ENCODE measurements around the gene STRN.
"Not testable (repeated sequence)": the region's sequence is repeated elsewhere in the genome, so short reads cannot be mapped to it uniquely, and the experiment has no call there.

Gene STRN

GRCh38 chr2:36906277-36906676, 60.1 kb downstream of the STRN start:
- TF ChIP-seq CTCF (IDR thresholded peaks at IDR 0.05; ENCODE audit: borderline replicate concordance, control extremely low read depth, extremely low read depth, insufficient read depth, missing control alignments), result no peak
- DNase-seq (ENCODE audit: low spot score), result no peak
- in situ Hi-C loops (cut with MboI; ENCODE audit: low sequenced_read_pairs, unreplicated experiment), result no loop called here

- in situ Hi-C loops (cut with MboI; ENCODE audit: low sequenced_read_pairs, unreplicated experiment), result no loop called here
- no peak for DNase-seq (ENCODE audit: low spot score)
- no peak for TF ChIP-seq CTCF (IDR thresholded peaks at IDR 0.05; ENCODE audit: borderline replicate concordance, control extremely low read depth, extremely low read depth, insufficient read depth, missing control alignments)
Observed at GRCh38 chr2:36904636-36905035, 61.7 kb downstream of the STRN start.

- DNase-seq (ENCODE audit: low spot score), result no peak
- in situ Hi-C loops (cut with MboI; ENCODE audit: low sequenced_read_pairs, unreplicated experiment), result no loop called here
- TF ChIP-seq CTCF (IDR thresholded peaks at IDR 0.05; ENCODE audit: borderline replicate concordance, control extremely low read depth, extremely low read depth, insufficient read depth, missing control alignments), result no peak
Observed at GRCh38 chr2:36902385-36903120, 63.8 kb downstream of the STRN start.

GRCh38 chr2:36892805-36893204, 73.5 kb downstream of the STRN start:
- TF ChIP-seq CTCF (IDR thresholded peaks at IDR 0.05; ENCODE audit: borderline replicate concordance, control extremely low read depth, extremely low read depth, insufficient read depth, missing control alignments), result no peak
- no peak for DNase-seq (ENCODE audit: low spot score)
- in situ Hi-C loops (cut with MboI; ENCODE audit: low sequenced_read_pairs, unreplicated experiment), result no loop called here

GRCh38 chr2:36889795-36890194, 76.5 kb downstream of the STRN start:
- no peak for TF ChIP-seq CTCF (IDR thresholded peaks at IDR 0.05; ENCODE audit: borderline replicate concordance, control extremely low read depth, extremely low read depth, insufficient read depth, missing control alignments)
- in situ Hi-C loops (cut with MboI; ENCODE audit: low sequenced_read_pairs, unreplicated experiment), result no loop called here
- DNase-seq (ENCODE audit: low spot score), result no peak

GRCh38 chr2:36887095-36887494, 79.2 kb downstream of the STRN start:
- in situ Hi-C loops (cut with MboI; ENCODE audit: low sequenced_read_pairs, unreplicated experiment); DNase-seq (ENCODE audit: low spot score): not testable (repeated sequence)

- no peak for TF ChIP-seq CTCF (IDR thresholded peaks at IDR 0.05; ENCODE audit: borderline replicate concordance, control extremely low read depth, extremely low read depth, insufficient read depth, missing control alignments)
- in situ Hi-C loops (cut with MboI; ENCODE audit: low sequenced_read_pairs, unreplicated experiment), result no loop called here
- no peak for DNase-seq (ENCODE audit: low spot score)
Observed at GRCh38 chr2:36886664-36887063, 79.7 kb downstream of the STRN start.
